H1 (cell line): ENCODE measurements around the gene NSDHL. TPM values are rescaled to one million over a fixed set of nuclear protein-coding genes. Genes with fewer than 3 reads are reported as not detected.

Experiments used
- GTF2F1 ChIP-seq: IDR thresholded peaks from 2 replicates; pipeline ENCODE4 v1.6.1; 2012; ENCODE audit warnings: low read depth, low read length, improper control_type of control experiment, borderline replicate concordance
- JUN ChIP-seq: IDR thresholded peaks from 2 replicates; pipeline ENCODE4 v1.6.1; 2011; ENCODE audit warnings: low read depth, mild to moderate bottlenecking, improper control_type of control experiment, low read length
- JUND ChIP-seq: IDR thresholded peaks from 2 replicates; pipeline ENCODE4 v1.6.1; 2011; ENCODE audit warnings: mild to moderate bottlenecking, improper control_type of control experiment, low read length
- SIN3A ChIP-seq, 2 experiments: IDR thresholded peaks in 1 of 2; conservative IDR thresholded peaks in 1 of 2; 2 replicates each; pipeline ENCODE4 v1.6.1; 2011 to 2012; ENCODE audit warnings: low read length in 2 of 2, improper control_type of control experiment in 1 of 2, low read depth in 1 of 2, mild to moderate bottlenecking in 1 of 2
- TCF12 ChIP-seq: IDR thresholded peaks from 2 replicates; pipeline ENCODE4 v1.6.1; 2011; ENCODE audit warnings: low read depth, mild to moderate bottlenecking, low read length
- YY1 ChIP-seq: IDR thresholded peaks from 2 replicates; pipeline ENCODE4 v1.6.1; 2011; ENCODE audit warnings: low read depth, mild to moderate bottlenecking, low read length
- polyA plus RNA-seq, 7 experiments: library from polyadenylated mRNA; depleted of rRNA in 3 of 7; stranded (reverse) in 5 of 7; unstranded in 2 of 7; fragments of >200 nt in 5 of 7; fragments of 200-250 nt in 2 of 7; gene quantifications; 1 replicate in 5 of 7; 2 replicates in 1 of 7; 4 replicates in 1 of 7; pipeline versions ENCODE4 v1.2.1 to v1.2.3, GENCODE V29; 2011 to 2013; ENCODE audit warnings: missing spikeins in 2 of 7, mixed read lengths in 2 of 7
- total RNA-seq: library from RNA; stranded (reverse); fragmentation: NEBNext Ultra II Directional; extraction: Animal tissue kit (Norgen Biotek cat#: 25700); gene quantifications from 2 replicates; pipeline ENCODE4 v1.2.1, GENCODE V29; 2021
- TF ChIP-seq, protein P1 (sequence below), 3 experiments: IDR thresholded peaks; 1 replicate in 2 of 3; 2 replicates in 1 of 3; pipeline versions ENCODE4 v1.5.1 to v1.6.1; 2011; ENCODE audit warnings: low read length in 3 of 3, mild to moderate bottlenecking in 3 of 3, inconsistent platforms in 2 of 3, low read depth in 1 of 3, moderate library complexity in 1 of 3; ENCODE audit not compliant: insufficient read depth in 1 of 3; ENCODE audit errors: control extremely low read depth in 1 of 3

Gene NSDHL
- total and polyA plus RNA-seq, 2 of the 8 experiments (the other 6 are each of a cell fraction or from before 2014, with no cell fraction given) = 31.5 to 34.6 TPM

- TF ChIP-seq, protein P1, sequence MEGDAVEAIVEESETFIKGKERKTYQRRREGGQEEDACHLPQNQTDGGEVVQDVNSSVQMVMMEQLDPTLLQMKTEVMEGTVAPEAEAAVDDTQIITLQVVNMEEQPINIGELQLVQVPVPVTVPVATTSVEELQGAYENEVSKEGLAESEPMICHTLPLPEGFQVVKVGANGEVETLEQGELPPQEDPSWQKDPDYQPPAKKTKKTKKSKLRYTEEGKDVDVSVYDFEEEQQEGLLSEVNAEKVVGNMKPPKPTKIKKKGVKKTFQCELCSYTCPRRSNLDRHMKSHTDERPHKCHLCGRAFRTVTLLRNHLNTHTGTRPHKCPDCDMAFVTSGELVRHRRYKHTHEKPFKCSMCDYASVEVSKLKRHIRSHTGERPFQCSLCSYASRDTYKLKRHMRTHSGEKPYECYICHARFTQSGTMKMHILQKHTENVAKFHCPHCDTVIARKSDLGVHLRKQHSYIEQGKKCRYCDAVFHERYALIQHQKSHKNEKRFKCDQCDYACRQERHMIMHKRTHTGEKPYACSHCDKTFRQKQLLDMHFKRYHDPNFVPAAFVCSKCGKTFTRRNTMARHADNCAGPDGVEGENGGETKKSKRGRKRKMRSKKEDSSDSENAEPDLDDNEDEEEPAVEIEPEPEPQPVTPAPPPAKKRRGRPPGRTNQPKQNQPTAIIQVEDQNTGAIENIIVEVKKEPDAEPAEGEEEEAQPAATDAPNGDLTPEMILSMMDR (IDR thresholded peaks at IDR 0.05; ENCODE audit: control extremely low read depth in 1 of 3, insufficient read depth in 1 of 3, low read depth in 1 of 3, low read length in 3 of 3) = no peak
- TF ChIP-seq JUN = no peak
- TF ChIP-seq GTF2F1 = no peak
- no peak for TF ChIP-seq SIN3A (conservative IDR thresholded peaks at IDR 0.05 in 1 of 2, IDR thresholded peaks at IDR 0.05 in 1 of 2; ENCODE audit: low read depth in 1 of 2, low read length in 2 of 2)
- no peak for TF ChIP-seq TCF12
- no peak for TF ChIP-seq YY1
- TF ChIP-seq JUND = no peak
- TF ChIP-seq, all 59 proteins: peak for 0
Observed at GRCh38 chrX:152913910-152914309, 83.0 kb downstream of the NSDHL start (continued).
